K562 (cell line): ENCODE results near the gene TUBA1B. TPM values are rescaled to one million over a fixed set of nuclear protein-coding genes. Genes with fewer than 3 reads are reported as not detected.

ENCODE experiments used
- ATAC-seq: fragments of 200-7000 bp; cut with Tn5 transposase; 3 replicates; pipeline ENCODE4 v1.9.1; 2020; ENCODE audit warnings: moderate library complexity
- BruUV-seq: library from RNA; stranded (reverse); fragments of 400-500 nt; replicated peaks from 2 replicates; lab custom pipeline; 2021; lab: Mats Ljungman, UMichigan
- CTCF ChIA-PET: fragments of 300-600 bp; formaldehyde crosslinking; extraction: SDS; loops from one replicate; lab custom pipeline; 2021; ENCODE audit warnings: low intra/inter-chr PET ratio; lab: Yijun Ruan, JAX
- POLR2A ChIA-PET: fragments of 300-600, 350-650 bp; sonication (Branson Sonifier 250); formaldehyde crosslinking; extraction: SDS; loops from one replicate; lab custom pipeline; 2021; ENCODE audit warnings: antibody characterized with exemption, inconsistent platforms; lab: Yijun Ruan, JAX
- DNase-seq, 4 experiments: peaks; one replicate each; pipeline versions ENCODE4 v3.0.0 to v3.0.0-alpha.2; 2011 to 2018; ENCODE audit warnings: low spot score in 3 of 4, mixed read lengths in 3 of 4; ENCODE audit errors: extremely low read depth in 1 of 4
- FAIRE-seq: peaks from 2 replicates; lab custom pipeline; 2011; peaks lifted over from hg19 to GRCh38; lab: Jason Lieb, UNC
- H2AFZ ChIP-seq: 2 replicates; pipeline ENCODE4 v1.6.0; 2011; ENCODE audit warnings: low read depth, low read length, control low read depth, inconsistent platforms
- H3K27ac ChIP-seq: fragments of 200-600 bp; 3 replicates; pipeline ENCODE4 v1.8.0; 2011; ENCODE audit warnings: low read depth, mild to moderate bottlenecking, control low read depth, inconsistent platforms, low read length, moderate library complexity, mixed read lengths; ENCODE audit errors: extremely low read depth
- H3K27me3 ChIP-seq, 2 experiments: fragments of 300-600 bp in 1 of 2; 2 replicates in 1 of 2; 3 replicates in 1 of 2; pipeline versions ENCODE4 v1.6.0 to v1.8.0; 2011; ENCODE audit warnings: inconsistent platforms in 2 of 2, low read length in 2 of 2, mild to moderate bottlenecking in 1 of 2, mixed read lengths in 1 of 2, moderate library complexity in 1 of 2; ENCODE audit not compliant: control insufficient read depth in 2 of 2, insufficient read depth in 2 of 2
- H3K36me3 ChIP-seq: fragments of 300-600 bp; 3 replicates; pipeline ENCODE4 v1.8.0; 2011; ENCODE audit warnings: mild to moderate bottlenecking, low read length, inconsistent platforms; ENCODE audit not compliant: control insufficient read depth, insufficient read depth
- H3K4me1 ChIP-seq, 2 experiments: fragments of 200-600 bp in 1 of 2; replicated peaks in 1 of 2; 2 replicates in 1 of 2; 3 replicates in 1 of 2; pipeline versions ENCODE4 v1.5.1 to v1.8.0; 2011; ENCODE audit warnings: inconsistent platforms in 2 of 2, low read length in 2 of 2, mild to moderate bottlenecking in 1 of 2, mixed read lengths in 1 of 2, moderate library complexity in 1 of 2; ENCODE audit not compliant: control insufficient read depth in 2 of 2, insufficient read depth in 2 of 2
- H3K4me2 ChIP-seq: 2 replicates; pipeline ENCODE4 v1.6.1; 2011; ENCODE audit warnings: low read length, control low read depth, inconsistent platforms, mixed read lengths; ENCODE audit not compliant: insufficient read depth
- H3K4me3 ChIP-seq: fragments of 200-600 bp; sonication (generic), shearing (Covaris generic); 2 replicates; pipeline ENCODE4 v1.5.1; 2016; ENCODE audit warnings: control low read depth, inconsistent platforms
- H3K79me2 ChIP-seq: fragments of 200-600 bp; 3 replicates; pipeline ENCODE4 v1.8.0; 2011; ENCODE audit warnings: low read length, inconsistent platforms; ENCODE audit not compliant: control insufficient read depth, insufficient read depth
- H3K9ac ChIP-seq, 2 experiments: 2 replicates each; pipeline versions ENCODE4 v1.6.0 to v1.6.1; 2011; ENCODE audit warnings: low read depth in 2 of 2, low read length in 2 of 2, control low read depth in 1 of 2, inconsistent platforms in 1 of 2, mild to moderate bottlenecking in 1 of 2, mixed read lengths in 1 of 2; ENCODE audit not compliant: insufficient read depth in 1 of 2
- H3K9me1 ChIP-seq: one replicate; pipeline ENCODE4 v1.6.0; 2011; ENCODE audit warnings: inconsistent platforms, mild to moderate bottlenecking, low read length, moderate library complexity; ENCODE audit not compliant: control insufficient read depth, insufficient read depth
- H3K9me3 ChIP-seq: replicated peaks from 2 replicates; pipeline ENCODE4 v1.5.1; 2011; ENCODE audit warnings: low read depth, low read length, inconsistent platforms; ENCODE audit not compliant: control insufficient read depth, insufficient read depth
- H4K20me1 ChIP-seq: replicated peaks from 2 replicates; pipeline ENCODE4 v1.6.1; 2011; ENCODE audit warnings: low read length, inconsistent platforms, mixed read lengths; ENCODE audit not compliant: control insufficient read depth, insufficient read depth
- E2F8 ChIP-seq: fragments of 450-650 bp; IDR thresholded peaks from 2 replicates; pipeline ENCODE4 v1.7.1; 2018; ENCODE audit warnings: mild to moderate bottlenecking, low read depth; ENCODE audit not compliant: partially characterized antibody
- HDGF ChIP-seq: fragments of 450-650 bp; IDR thresholded peaks from 2 replicates; pipeline ENCODE4 v1.6.1; 2016
- HMBOX1 ChIP-seq: sonication (generic); IDR thresholded peaks from 2 replicates; pipeline ENCODE4 v1.6.1; 2016
- HMGN3 ChIP-seq: IDR thresholded peaks from 2 replicates; pipeline ENCODE4 v1.6.1; 2011; ENCODE audit warnings: borderline replicate concordance, low read depth, mild to moderate bottlenecking, mixed read lengths, low read length; ENCODE audit not compliant: insufficient read length; ENCODE audit errors: extremely low read depth
- LCOR ChIP-seq: sonication (generic); formaldehyde crosslinking; IDR thresholded peaks from 2 replicates; pipeline ENCODE4 v1.8.0; 2022; ENCODE audit warnings: mild to moderate bottlenecking, missing genetic modification reagents
- MAZ ChIP-seq, 2 experiments: fragments of 450-650 bp in 1 of 2; sonication (generic) in 1 of 2; formaldehyde crosslinking; IDR thresholded peaks in 1 of 2; conservative IDR thresholded peaks in 1 of 2; 2 replicates each; pipeline versions ENCODE4 v1.4.0 to v1.5.0; 2020; ENCODE audit warnings: mild to moderate bottlenecking in 1 of 2, missing genetic modification reagents in 1 of 2
- MEF2A ChIP-seq: IDR thresholded peaks from 2 replicates; pipeline ENCODE4 v1.6.1; 2011; ENCODE audit warnings: low read depth, mild to moderate bottlenecking, low read length, moderate library complexity; ENCODE audit not compliant: control insufficient read depth
- MLX ChIP-seq, 2 experiments: fragments of 450-650 bp in 1 of 2; sonication (generic) in 1 of 2; formaldehyde crosslinking; conservative IDR thresholded peaks; 2 replicates each; pipeline versions ENCODE4 v1.4.0 to v1.8.1; 2020 to 2022; ENCODE audit warnings: mild to moderate bottlenecking in 1 of 2, missing genetic modification reagents in 1 of 2
- NFE2 ChIP-seq: IDR thresholded peaks from 2 replicates; pipeline ENCODE4 v1.6.1; 2014; ENCODE audit warnings: antibody characterized with exemption, low read depth
- RUNX1 ChIP-seq: sonication (generic); IDR thresholded peaks from 2 replicates; pipeline ENCODE4 v1.6.1; 2016; ENCODE audit warnings: antibody characterized with exemption, low read depth
- SOX6 ChIP-seq: fragments of 450-650 bp; IDR thresholded peaks from 2 replicates; pipeline ENCODE4 v1.6.1; 2014; ENCODE audit warnings: mild to moderate bottlenecking
- ZC3H4 ChIP-seq: sonication (generic); formaldehyde crosslinking; IDR thresholded peaks from 2 replicates; pipeline ENCODE4 v1.9.0; 2021; ENCODE audit warnings: missing genetic modification reagents, borderline replicate concordance
- ZNF551 ChIP-seq: fragments of 250-450 bp; sonication (Bioruptor Pico); IDR thresholded peaks from 2 replicates; pipeline ENCODE4 v1.5.0; 2021; ENCODE audit warnings: mild to moderate bottlenecking, moderate library complexity
- WGBS: fragments of 100-300 bp; shearing (Covaris generic); methylation state at CpG from one replicate; pipeline ENCODE4 v1.1.6; 2016; ENCODE audit warnings: low coverage, mixed read lengths; ENCODE audit not compliant: insufficient coverage; ENCODE audit errors: missing lambda C conversion rate; 5-methylcytosine and 5-hydroxymethylcytosine counted together
- in situ Hi-C: fragments of 300-500 bp; cut with MboI; formaldehyde crosslinking; loops from 4 replicates; pipeline ENCODE4 v1.15.0; 2018; ENCODE audit warnings: inconsistent platforms, mixed read lengths
- intact Hi-C: fragments of 100-400 bp; cut with micrococcal nuclease; formaldehyde crosslinking; loops from 2 replicates; pipeline ENCODE4 v1.14.2; 2022
- polyA plus RNA-seq, 8 experiments: library from polyadenylated mRNA; depleted of rRNA in 4 of 8; stranded (reverse) in 5 of 8; unstranded in 3 of 8; fragments of >200 nt; fragmentation: Nextera tagmentation in 2 of 8; fragmentation: Illumina TruSeq in 1 of 8; extraction: Ambion mirVana in 2 of 8; extraction: Trizol in 1 of 8; gene quantifications; 2 replicates each; pipeline versions ENCODE4 v1.2.1 to v1.2.3, GENCODE V29; 2011 to 2014; ENCODE audit warnings: inconsistent platforms in 1 of 8, missing spikeins in 1 of 8
- total RNA-seq, 7 experiments: library from RNA; depleted of rRNA in 6 of 7; stranded (reverse); fragments of >200 nt in 6 of 7; fragmentation: Illumina TruSeq in 2 of 7; extraction: Trizol in 2 of 7; gene quantifications; 2 replicates each; pipeline versions ENCODE4 v1.2.1 to v1.2.3, GENCODE V29; 2011 to 2021; ENCODE audit warnings: low replicate concordance in 1 of 7

TUBA1B gene
- total and polyA plus RNA-seq, 9 of the 15 experiments (the other 6 are each of a cell fraction or from before 2014, with no cell fraction given), result 2,189 to 4,624 (median 2,628) TPM

GRCh38 chr12:49131894-49132461 lies 783 bp upstream of the TUBA1B start:
- WGBS, result 1% methylated on average over 9 of the region's 9 CpGs
- peak overlapping the region; percentile 84 for H3K4me3 ChIP-seq
- no peaks in the 10 kb centered on the region for H3K9me3 ChIP-seq
- peaks cover 17 to 27% of the 10 kb centered on the region in 2 experiments; a peak in 4 of 5 replicates for H3K4me1 ChIP-seq
- in situ Hi-C loops (no loop called here), intact Hi-C loops (loop anchor here (2.0 to 10.0 kb wide), 5 partner anchors 21 to 133 kb away; partner anchors contain the start of genes KMT2D, LMBR1L, TUBA1A and TUBA1C)
- peak overlapping the region; percentile 85 for H2AFZ ChIP-seq
- DNase-seq (peak in 2 of 4 experiments; percentile 37 to 63), FAIRE-seq (no peak), ATAC-seq (no peak)
- peak overlapping the region; percentile 77 for H3K4me2 ChIP-seq
- BruUV-seq, result TSS peak; percentile 85
- peak overlapping the region; percentile 90 for H3K27ac ChIP-seq
- peaks cover 51% of the 10 kb centered on the region for H3K79me2 ChIP-seq
- H3K36me3 ChIP-seq, result peaks cover 37% of the 10 kb centered on the region
- H4K20me1 ChIP-seq, result peaks cover 13% of the 10 kb centered on the region
- ChIA-PET CTCF (interaction anchor here (0.6 kb wide), 1 partner anchor 16 kb away, joined by 3 read pairs; no protein-coding TSS in a partner anchor), POLR2A (interaction anchor here (0.9 to 4.9 kb wide), 29 partner anchors 11 to 191 kb away, joined by 3 to 151 read pairs (median 16); partner anchors contain the start of genes DHH, KMT2D, LMBR1L and RHEBL1)
- H3K27me3 ChIP-seq, result no peaks in the 10 kb centered on the region
- peak overlapping the region in 1 of 2 experiments; percentile 88; a peak in 3 of 4 replicates for H3K9ac ChIP-seq
- peaks cover 4% of the 10 kb centered on the region for H3K9me1 ChIP-seq
- TF ChIP-seq HMGN3, result no peak
- TF ChIP-seq ZC3H4 (CRISPR knock-in tag), result no peak
- peak; percentile 87 for TF ChIP-seq HMBOX1
- TF ChIP-seq NFE2, result no peak
- TF ChIP-seq MEF2A, result peak; percentile 80; the same call in 1 of the 2 replicates
- 0 out of 4 replicates have a peak, but pooled peaks of 1 of the 2 experiments have one; percentile 18 for TF ChIP-seq MAZ (CRISPR knock-in tag; conservative IDR thresholded peaks at IDR 0.05 in 1 of 2, IDR thresholded peaks at IDR 0.05 in 1 of 2)
- TF ChIP-seq ZNF551 (CRISPR knock-in tag), result peak; percentile 5; the same call in 1 of the 2 replicates
- no peak for TF ChIP-seq MLX (CRISPR knock-in tag; conservative IDR thresholded peaks at IDR 0.05)
- no peak for TF ChIP-seq SOX6
- 0 out of 2 replicates have a peak, but pooled peaks have one; percentile 43 for TF ChIP-seq LCOR (CRISPR knock-in tag)
- TF ChIP-seq E2F8, result peak; percentile 2
- no peak for TF ChIP-seq RUNX1
- 0 out of 2 replicates have a peak, but pooled peaks have one; percentile 17 for TF ChIP-seq HDGF
